RWPE2 (cell line): ENCODE results near the gene SSRP1.
A peak's percentile ranks its signal among the peaks of the same experiment; 100 is the strongest.

Experiments used
- ATAC-seq: fragments of 200-7000 bp; cut with Tn5 transposase; 3 replicates; pipeline ENCODE4 v1.9.1; 2021; ENCODE audit warnings: low read depth
- DNase-seq: peaks from one replicate; pipeline ENCODE4 v3.0.0-alpha.2; 2020; ENCODE audit warnings: low spot score
- H3K27ac ChIP-seq: fragments of 450-650 bp; 2 replicates; pipeline ENCODE4 v1.5.1; 2017; ENCODE audit warnings: mild to moderate bottlenecking; ENCODE audit not compliant: poor library complexity, severe bottlenecking
- H3K27me3 ChIP-seq: fragments of 250-450 bp; sonication (Bioruptor Pico); 2 replicates; pipeline ENCODE4 v1.5.1; 2021; ENCODE audit warnings: mild to moderate bottlenecking, moderate library complexity; ENCODE audit not compliant: insufficient read depth, poor library complexity, severe bottlenecking
- H3K36me3 ChIP-seq: fragments of 250-450 bp; sonication (Bioruptor Pico); 2 replicates; pipeline ENCODE4 v1.5.1; 2020; ENCODE audit warnings: low read depth, mild to moderate bottlenecking, moderate library complexity
- H3K4me1 ChIP-seq: fragments of 250-450 bp; sonication (Bioruptor Pico); 2 replicates; pipeline ENCODE4 v1.5.1; 2021; ENCODE audit warnings: mild to moderate bottlenecking, moderate library complexity; ENCODE audit not compliant: insufficient read depth, poor library complexity, severe bottlenecking
- H3K4me3 ChIP-seq: fragments of 250-450 bp; sonication (Bioruptor Pico); 2 replicates; pipeline ENCODE4 v1.5.1; 2021; ENCODE audit warnings: mild to moderate bottlenecking, moderate library complexity; ENCODE audit not compliant: severe bottlenecking
- H3K9me3 ChIP-seq: fragments of 250-450 bp; sonication (Bioruptor Pico); 2 replicates; pipeline ENCODE4 v1.5.1; 2021; ENCODE audit warnings: mild to moderate bottlenecking, moderate library complexity; ENCODE audit not compliant: severe bottlenecking
- CTCF ChIP-seq: fragments of 450-650 bp; IDR thresholded peaks from one replicate; pipeline ENCODE4 v1.5.1; 2017; ENCODE audit warnings: mild to moderate bottlenecking, moderate library complexity; ENCODE audit not compliant: poor library complexity, severe bottlenecking

SSRP1 gene, protein sequence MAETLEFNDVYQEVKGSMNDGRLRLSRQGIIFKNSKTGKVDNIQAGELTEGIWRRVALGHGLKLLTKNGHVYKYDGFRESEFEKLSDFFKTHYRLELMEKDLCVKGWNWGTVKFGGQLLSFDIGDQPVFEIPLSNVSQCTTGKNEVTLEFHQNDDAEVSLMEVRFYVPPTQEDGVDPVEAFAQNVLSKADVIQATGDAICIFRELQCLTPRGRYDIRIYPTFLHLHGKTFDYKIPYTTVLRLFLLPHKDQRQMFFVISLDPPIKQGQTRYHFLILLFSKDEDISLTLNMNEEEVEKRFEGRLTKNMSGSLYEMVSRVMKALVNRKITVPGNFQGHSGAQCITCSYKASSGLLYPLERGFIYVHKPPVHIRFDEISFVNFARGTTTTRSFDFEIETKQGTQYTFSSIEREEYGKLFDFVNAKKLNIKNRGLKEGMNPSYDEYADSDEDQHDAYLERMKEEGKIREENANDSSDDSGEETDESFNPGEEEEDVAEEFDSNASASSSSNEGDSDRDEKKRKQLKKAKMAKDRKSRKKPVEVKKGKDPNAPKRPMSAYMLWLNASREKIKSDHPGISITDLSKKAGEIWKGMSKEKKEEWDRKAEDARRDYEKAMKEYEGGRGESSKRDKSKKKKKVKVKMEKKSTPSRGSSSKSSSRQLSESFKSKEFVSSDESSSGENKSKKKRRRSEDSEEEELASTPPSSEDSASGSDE

DNA sequence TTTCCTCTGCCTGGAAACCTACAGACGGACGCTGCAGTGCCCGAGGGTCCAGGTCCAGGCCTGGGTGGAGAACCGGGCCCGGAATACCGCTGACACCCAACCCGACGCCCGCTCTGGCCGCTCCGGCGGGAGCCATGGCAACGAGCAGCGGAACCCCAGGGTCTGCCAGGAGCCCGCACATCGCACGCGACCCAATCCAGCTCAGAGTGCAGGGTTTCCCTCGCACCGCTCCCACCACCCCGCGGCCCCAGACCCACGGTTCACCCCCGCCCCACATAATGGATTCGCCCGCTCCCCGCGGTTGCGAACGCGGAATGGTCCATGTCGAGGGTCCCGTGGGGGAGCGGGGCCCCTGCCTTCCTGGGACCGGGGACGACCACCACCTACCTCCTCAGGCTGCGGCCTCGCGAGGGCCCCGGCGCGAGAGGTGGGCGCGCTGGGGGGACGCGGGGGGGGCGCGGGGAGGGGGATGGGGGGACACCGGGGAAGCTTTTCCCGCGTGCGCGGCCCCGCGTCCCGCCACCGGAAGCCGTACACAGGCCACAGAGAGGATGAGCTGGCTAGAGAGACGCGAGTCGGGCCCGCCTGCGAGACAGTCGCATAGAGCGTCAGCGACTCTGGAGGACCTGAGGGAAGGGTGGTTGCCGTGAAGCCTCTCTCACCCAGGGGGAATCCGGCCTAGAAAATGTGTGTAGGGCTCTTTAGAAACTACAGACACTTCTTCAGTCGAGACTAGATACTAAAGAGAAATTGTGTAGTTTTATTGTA is at the start of gene SSRP1:
SSRP1 (minus strand) TSS at position 550 of the 768 bp plus-strand sequence. CDS start 771 bp downstream, outside the sequence.
- ATAC-seq = peak; percentile 99
- peak; percentile 20 for TF ChIP-seq CTCF

GRCh38 chr11:57380975-57381374 is 45.3 kb upstream of the SSRP1 start, which contains the start of gene PRG3:
TSS of gene PRG3 (minus strand) at chr11:57381150. CDS start at chr11:57380708, 442 bp downstream.
- H3K4me3 ChIP-seq = no peak within 1 kb of the TSS
- DNase-seq (no peak), ATAC-seq (no peak; the same call in 2 of the 3 replicates)
- H3K27ac ChIP-seq = no peak within 1 kb of the TSS
- H3K36me3 ChIP-seq = no peaks in the 10 kb centered on the region
- no peak for TF ChIP-seq CTCF
- H3K27me3 ChIP-seq = no peaks in the 10 kb centered on the region
- no peaks in the 10 kb centered on the region for H3K4me1 ChIP-seq
- no peaks in the 10 kb centered on the region for H3K9me3 ChIP-seq

More for the DNA sequence above, at the start of gene SSRP1:
- DNase-seq = peak; percentile 88
- Histone ChIP-seq H3K4me1 (peaks cover 14% of the 10 kb centered on the region), H3K36me3 (peaks cover 45% of the 10 kb centered on the region), H3K4me3 (peak within 1 kb of the TSS; percentile 77), H3K27ac (peak within 1 kb of the TSS; percentile 61), H3K27me3 (no peaks in the 10 kb centered on the region), H3K9me3 (no peaks in the 10 kb centered on the region)

- no peaks in the 10 kb centered on the region for H3K27me3 ChIP-seq
- H3K9me3 ChIP-seq = no peaks in the 10 kb centered on the region
- TF ChIP-seq CTCF = no peak
- ATAC-seq (no peak), DNase-seq (no peak)
- H3K4me1 ChIP-seq = no peaks in the 10 kb centered on the region
- H3K27ac ChIP-seq = no peak overlapping the region
- no peaks in the 10 kb centered on the region for H3K36me3 ChIP-seq
- H3K4me3 ChIP-seq = no peak overlapping the region
Observed at GRCh38 chr11:57379732-57380131, 44.0 kb upstream of the SSRP1 start.

- no peak for TF ChIP-seq CTCF
- no peak for DNase-seq
Observed at GRCh38 chr11:57378186-57378585, 42.5 kb upstream of the SSRP1 start.

More at GRCh38 chr11:57378186-57378585, 42.5 kb upstream of the SSRP1 start:
- ATAC-seq = no peak
- H3K27me3 ChIP-seq = no peaks in the 10 kb centered on the region
- no peaks in the 10 kb centered on the region for H3K36me3 ChIP-seq
- H3K4me1 ChIP-seq = no peaks in the 10 kb centered on the region
- H3K9me3 ChIP-seq = no peaks in the 10 kb centered on the region
- H3K4me3 ChIP-seq = no peak overlapping the region
- no peak overlapping the region for H3K27ac ChIP-seq
